Hepatocyte (in vitro differentiated cells): Measurements from ENCODE around the gene MTX3.

Experiments used
- CTCF ChIP-seq: fragments of 200-600 bp; sonication (generic); IDR thresholded peaks from 2 replicates; pipeline ENCODE4 v1.5.1; 2016; ENCODE audit warnings: antibody characterized with exemption, mild to moderate bottlenecking; ENCODE audit not compliant: poor library complexity
- EZH2 ChIP-seq: fragments of 200-600 bp; sonication (generic); IDR thresholded peaks from 2 replicates; pipeline ENCODE4 v1.6.1; 2016; ENCODE audit warnings: antibody characterized with exemption, mild to moderate bottlenecking, borderline replicate concordance
- EZH2phosphoT487 ChIP-seq: fragments of 200-600 bp; sonication (generic); IDR thresholded peaks from one replicate; pipeline ENCODE4 v1.6.1; 2018; ENCODE audit warnings: antibody characterized with exemption, mild to moderate bottlenecking, low read depth, moderate library complexity; ENCODE audit not compliant: unreplicated experiment, severe bottlenecking

- TF ChIP-seq EZH2 = no peak
- TF ChIP-seq CTCF = no peak
- TF ChIP-seq EZH2phosphoT487 = no peak
Observed at GRCh38 chr5:79984363-79984762, 6.7 kb downstream of the MTX3 start.
